HEK293 (cell line): Measurements from ENCODE around the gene SPTAN1.

Experiments
- CTCF ChIA-PET: fragments of 350-600 bp; formaldehyde crosslinking; extraction: SDS; loops from one replicate; lab custom pipeline; 2021; ENCODE audit warnings: antibody characterized with exemption; lab: Yijun Ruan, JAX
- POLR2A ChIA-PET: fragments of 300-600 bp; formaldehyde crosslinking; extraction: SDS; loops from one replicate; lab custom pipeline; 2020; ENCODE audit warnings: antibody characterized with exemption, inconsistent platforms; lab: Yijun Ruan, JAX
- H3K27ac ChIP-seq: fragments of 200-500 bp; sonication (Bioruptor generic); 2 replicates; pipeline ENCODE4 v1.5.1; 2014; ENCODE audit warnings: low read depth, low read length, control low read depth, inconsistent platforms; ENCODE audit errors: extremely low read depth
- H3K36me3 ChIP-seq, 2 experiments: fragments of 200-500 bp in 1 of 2; sonication (Bioruptor generic) in 1 of 2; 1 replicate in 1 of 2; 2 replicates in 1 of 2; pipeline ENCODE4 v1.5.1; 2014 to 2017; ENCODE audit warnings: inconsistent platforms in 2 of 2, low read length in 2 of 2; ENCODE audit not compliant: control insufficient read depth in 2 of 2, insufficient read depth in 1 of 2
- H3K4me1 ChIP-seq: fragments of 200-500 bp; sonication (Bioruptor generic); 2 replicates; pipeline ENCODE4 v1.5.1; 2014; ENCODE audit warnings: mild to moderate bottlenecking, low read length, inconsistent platforms; ENCODE audit not compliant: control insufficient read depth, insufficient read depth
- H3K4me3 ChIP-seq: 2 replicates; pipeline ENCODE4 v1.5.1; 2011; ENCODE audit warnings: low read depth, mild to moderate bottlenecking, control low read depth, low read length, moderate library complexity
- H3K9me3 ChIP-seq: fragments of 200-500 bp; sonication (Bioruptor generic); 2 replicates; pipeline ENCODE4 v1.5.1; 2014; ENCODE audit warnings: low read depth, low read length, inconsistent platforms; ENCODE audit not compliant: control insufficient read depth, insufficient read depth
- GLI2 ChIP-seq: fragments of 450-650 bp; formaldehyde crosslinking; IDR thresholded peaks from 2 replicates; pipeline ENCODE4; 2017; ENCODE audit warnings: missing biosample characterization, missing genetic modification characterization, low read depth, borderline replicate concordance
- ZBTB1 ChIP-seq: fragments of 450-650 bp; formaldehyde crosslinking; IDR thresholded peaks from 2 replicates; pipeline ENCODE4 v1.5.1; 2016; ENCODE audit warnings: missing biosample characterization, missing genetic modification characterization
- ZBTB8A ChIP-seq: fragments of 450-650 bp; formaldehyde crosslinking; IDR thresholded peaks from 2 replicates; pipeline ENCODE4 v1.5.1; 2016; ENCODE audit warnings: missing biosample characterization, missing genetic modification characterization
- ZFHX2 ChIP-seq: fragments of 450-650 bp; formaldehyde crosslinking; conservative IDR thresholded peaks from 2 replicates; pipeline ENCODE4 v1.5.1; 2016; ENCODE audit warnings: missing biosample characterization, missing genetic modification characterization
- ZNF133 ChIP-seq: fragments of 450-650 bp; formaldehyde crosslinking; IDR thresholded peaks from 2 replicates; pipeline ENCODE4 v1.5.1; 2016; ENCODE audit warnings: missing biosample characterization, missing genetic modification characterization
- ZNF138 ChIP-seq: fragments of 450-650 bp; formaldehyde crosslinking; IDR thresholded peaks from 2 replicates; pipeline ENCODE4 v1.5.1; 2016; ENCODE audit warnings: missing biosample characterization, missing genetic modification characterization, borderline replicate concordance
- ZNF140 ChIP-seq: fragments of 450-650 bp; formaldehyde crosslinking; IDR thresholded peaks from 2 replicates; pipeline ENCODE4 v1.5.1; 2016; ENCODE audit warnings: missing biosample characterization, missing genetic modification characterization
- ZNF280D ChIP-seq: fragments of 450-650 bp; formaldehyde crosslinking; IDR thresholded peaks from 2 replicates; pipeline ENCODE4 v1.5.1; 2016; ENCODE audit warnings: missing biosample characterization, missing genetic modification characterization
- ZNF514 ChIP-seq: fragments of 450-650 bp; formaldehyde crosslinking; IDR thresholded peaks from 2 replicates; pipeline ENCODE4 v1.5.1; 2016; ENCODE audit warnings: missing biosample characterization, missing genetic modification characterization
- ZSCAN23 ChIP-seq: fragments of 450-650 bp; formaldehyde crosslinking; IDR thresholded peaks from 2 replicates; pipeline ENCODE4 v1.5.1; 2016; ENCODE audit warnings: missing biosample characterization, missing genetic modification characterization
- ZSCAN5A ChIP-seq: fragments of 450-650 bp; formaldehyde crosslinking; IDR thresholded peaks from 2 replicates; pipeline ENCODE4 v1.5.1; 2016; ENCODE audit warnings: missing biosample characterization, missing genetic modification characterization

Gene SPTAN1

GRCh38 chr9:128675382-128675781, 123.0 kb downstream of the SPTAN1 start (continued):
- no peak for TF ChIP-seq ZNF280D (tag by site-specific recombination)
- TF ChIP-seq ZSCAN23 (tag by site-specific recombination): no peak

GRCh38 chr9:128677794-128678193, 125.4 kb downstream of the SPTAN1 start:
- H3K9me3 ChIP-seq: no peaks in the 10 kb centered on the region
- POLR2A ChIA-PET: no interaction called here
- H3K4me3 ChIP-seq: no peak overlapping the region
- no peak overlapping the region for H3K27ac ChIP-seq
- H3K36me3 ChIP-seq: no peaks in the 10 kb centered on the region; a peak in 1 of 3 replicates
- CTCF ChIA-PET: no interaction called here
- TF ChIP-seq ZNF140 (tag by site-specific recombination): no peak
- no peak for TF ChIP-seq GLI2 (tag by site-specific recombination)
- no peak for TF ChIP-seq ZFHX2 (tag by site-specific recombination)
- TF ChIP-seq ZBTB1 (tag by site-specific recombination): no peak
- no peak for TF ChIP-seq ZBTB8A
- no peak for TF ChIP-seq ZSCAN5A (tag by site-specific recombination)
- TF ChIP-seq ZNF138 (tag by site-specific recombination): no peak
- no peak for TF ChIP-seq ZNF514 (tag by site-specific recombination)
- no peak for TF ChIP-seq ZNF133 (tag by site-specific recombination)
- TF ChIP-seq, all 188 proteins: peak for 0
- no peaks in the 10 kb centered on the region for H3K4me1 ChIP-seq
